ENCODE data around the gene PRODH2.

DNA sequence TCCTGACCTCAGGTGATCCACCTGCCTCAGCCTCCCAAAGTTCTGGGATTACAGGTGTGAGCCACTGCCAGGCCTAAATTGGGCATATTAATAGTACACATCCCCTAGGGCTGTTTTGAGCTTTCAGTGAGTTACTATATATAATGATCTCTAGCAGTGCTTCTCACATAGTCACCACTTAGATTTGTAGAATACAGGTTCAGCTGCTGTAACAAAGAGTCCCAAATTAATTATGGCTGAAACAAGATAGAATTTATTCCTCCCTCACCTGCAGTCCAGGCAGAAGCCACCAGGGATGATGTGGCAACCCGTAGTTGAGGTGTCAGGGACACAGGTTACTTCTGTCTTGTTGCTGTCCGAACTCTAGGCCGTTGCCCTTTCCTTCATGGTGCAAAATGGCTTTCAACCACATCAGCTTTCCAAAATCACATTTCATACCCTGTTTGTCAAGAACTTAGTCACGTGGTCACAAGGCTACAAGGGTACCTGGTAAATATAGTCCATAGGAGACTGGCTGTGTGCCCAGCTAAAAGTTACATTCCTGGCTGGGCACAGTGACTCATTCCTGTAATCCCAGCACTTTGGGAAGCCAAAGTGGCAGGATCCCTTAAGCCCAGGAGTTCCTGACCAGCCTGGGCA, 51.8 kb downstream of the PRODH2 start:
- TF ChIP-seq POLR2A (IDR thresholded peaks at IDR 0.05) (no peak), POLR2AphosphoS5 (IDR thresholded peaks at IDR 0.05) (no peak)
- TF ChIP-seq, protein P1, sequence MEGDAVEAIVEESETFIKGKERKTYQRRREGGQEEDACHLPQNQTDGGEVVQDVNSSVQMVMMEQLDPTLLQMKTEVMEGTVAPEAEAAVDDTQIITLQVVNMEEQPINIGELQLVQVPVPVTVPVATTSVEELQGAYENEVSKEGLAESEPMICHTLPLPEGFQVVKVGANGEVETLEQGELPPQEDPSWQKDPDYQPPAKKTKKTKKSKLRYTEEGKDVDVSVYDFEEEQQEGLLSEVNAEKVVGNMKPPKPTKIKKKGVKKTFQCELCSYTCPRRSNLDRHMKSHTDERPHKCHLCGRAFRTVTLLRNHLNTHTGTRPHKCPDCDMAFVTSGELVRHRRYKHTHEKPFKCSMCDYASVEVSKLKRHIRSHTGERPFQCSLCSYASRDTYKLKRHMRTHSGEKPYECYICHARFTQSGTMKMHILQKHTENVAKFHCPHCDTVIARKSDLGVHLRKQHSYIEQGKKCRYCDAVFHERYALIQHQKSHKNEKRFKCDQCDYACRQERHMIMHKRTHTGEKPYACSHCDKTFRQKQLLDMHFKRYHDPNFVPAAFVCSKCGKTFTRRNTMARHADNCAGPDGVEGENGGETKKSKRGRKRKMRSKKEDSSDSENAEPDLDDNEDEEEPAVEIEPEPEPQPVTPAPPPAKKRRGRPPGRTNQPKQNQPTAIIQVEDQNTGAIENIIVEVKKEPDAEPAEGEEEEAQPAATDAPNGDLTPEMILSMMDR (IDR thresholded peaks at IDR 0.05), result no peak

Data from prostate gland (tissue), 2 donors.